Testis (tissue), 2 donors: Measurements from ENCODE around the gene ERMARD.

Source experiments
- CTCF ChIP-seq, 3 experiments: fragments of 450-650 bp in 2 of 3; fragments of 200-600 bp in 1 of 3; sonication (generic) in 1 of 3; IDR thresholded peaks; one replicate each; pipeline ENCODE4 v1.5.1; 2016 to 2019; ENCODE audit warnings: antibody characterized with exemption in 3 of 3, mild to moderate bottlenecking in 2 of 3, moderate library complexity in 1 of 3
- POLR2A ChIP-seq: fragments of 450-650 bp; IDR thresholded peaks from one replicate; pipeline ENCODE4 v1.6.1; 2017; ENCODE audit warnings: antibody characterized with exemption, mild to moderate bottlenecking, moderate library complexity

GRCh38 chr6:169800668-169801395 lies 49.4 kb downstream of the ERMARD start:
- no peak for TF ChIP-seq POLR2A
- TF ChIP-seq CTCF (IDR thresholded peaks at IDR 0.05) = no peak
